Adrenal gland (tissue), 12 donors: ENCODE measurements around the gene HSD17B12. TPM values are rescaled to one million over a fixed set of nuclear protein-coding genes. Genes with fewer than 3 reads are reported as not detected.

ENCODE experiments used
- DNase-seq, 7 donors: peaks; one replicate each; pipeline ENCODE4 v3.0.0-alpha.2; 2019 to 2020
- H3K27ac ChIP-seq, 5 donors: fragments of 200-600 bp; sonication (generic) in 4 of 5; 1 replicate in 3 of 5; 2 replicates in 2 of 5; pipeline versions ENCODE4 v1.5.1 to v1.8.0; 2016 to 2020; ENCODE audit warnings: mild to moderate bottlenecking in 1 of 5
- H3K27me3 ChIP-seq: fragments of 200-600 bp; 2 replicates; pipeline ENCODE4 v1.8.0; 2021
- H3K36me3 ChIP-seq, 2 donors: fragments of 200-600 bp; replicated peaks in 1 of 2; 1 replicate in 1 of 2; 2 replicates in 1 of 2; pipeline versions ENCODE4 v1.5.1 to v1.8.0; 2018 to 2022
- H3K4me1 ChIP-seq, 2 donors: fragments of 200-600 bp; replicated peaks in 1 of 2; 1 replicate in 1 of 2; 2 replicates in 1 of 2; pipeline versions ENCODE4 v1.5.1 to v1.8.0; 2018 to 2021
- H3K4me3 ChIP-seq, 4 donors: fragments of 200-600 bp; sonication (generic) in 3 of 4; one replicate each; pipeline ENCODE4 v1.5.1; 2016 to 2018
- H3K9me3 ChIP-seq, 3 donors: fragments of 200-600 bp; sonication (generic) in 1 of 3; replicated peaks in 1 of 3; 1 replicate in 2 of 3; 2 replicates in 1 of 3; pipeline versions ENCODE4 v1.5.1 to v1.8.0; 2016 to 2021
- CTCF ChIP-seq, 6 experiments: fragments of 450-650 bp in 4 of 6; fragments of 200-600 bp in 2 of 6; sonication (generic) in 1 of 6; IDR thresholded peaks; 1 replicate in 5 of 6; 2 replicates in 1 of 6; pipeline versions ENCODE4 v1.5.1 to v1.8.0; 2016 to 2021; ENCODE audit warnings: antibody characterized with exemption in 6 of 6, mild to moderate bottlenecking in 2 of 6, moderate library complexity in 1 of 6
- POLR2A ChIP-seq, 2 donors: fragments of 450-650 bp; IDR thresholded peaks; one replicate each; pipeline ENCODE4 v1.6.1; 2017; ENCODE audit warnings: antibody characterized with exemption in 2 of 2, mild to moderate bottlenecking in 2 of 2, moderate library complexity in 1 of 2
- WGBS, 4 donors: extraction: QIAGEN DNeasy Blood & Tissue Kit in 2 of 4; methylation state at CpG; one replicate each; pipeline versions ENCODE4 v1.1.5 to v1.1.7; 2013 to 2017; 5-methylcytosine and 5-hydroxymethylcytosine counted together
- intact Hi-C, 2 donors: fragments of 100-400 bp; cut with DNase I; formaldehyde crosslinking; loops; one replicate each; pipeline versions ENCODE4 v1.14.1 to v1.15.0; 2022 to 2023
- polyA plus RNA-seq, 3 donors: library from polyadenylated mRNA; stranded (reverse); fragments of 200-250 nt in 2 of 3; fragments of 350-450 nt in 1 of 3; fragmentation: Illumina TruSeq in 1 of 3; extraction: RNeasy Lipid Tissue Mini Kit (QIAGEN cat#74804) in 1 of 3; gene quantifications; one replicate each; pipeline ENCODE4 v1.2.3, GENCODE V29; 2013 to 2014
- total RNA-seq, 9 donors: library from RNA; depleted of rRNA in 4 of 9; stranded (reverse); fragments of >200 nt in 4 of 9; fragments of 120-200 nt in 1 of 9; fragmentation: NEBNext Ultra II Directional in 1 of 9; extraction: Animal tissue kit (Norgen Biotek cat#: 25700) in 1 of 9; gene quantifications; one replicate each; pipeline versions ENCODE4 v1.1.0 to v1.2.4, GENCODE V29; 2013 to 2023
- donor health status: healthy with polysubstance abuse.
- donor health status: Bipolar disorder and iron deficiency.
- donor health status: DM: yes; HTN: yes; CAD: no.
- donor health status: DM: no; HTN: no; CAD: no.
- donor health status: DM: no; HTN: no; CAD: no.
- donor health status: DM: yes; HTN: yes; CAD: no.

HSD17B12 gene
- total and polyA plus RNA-seq, 12 donors: 37.1 to 342 (median 94.6) TPM

DNA sequence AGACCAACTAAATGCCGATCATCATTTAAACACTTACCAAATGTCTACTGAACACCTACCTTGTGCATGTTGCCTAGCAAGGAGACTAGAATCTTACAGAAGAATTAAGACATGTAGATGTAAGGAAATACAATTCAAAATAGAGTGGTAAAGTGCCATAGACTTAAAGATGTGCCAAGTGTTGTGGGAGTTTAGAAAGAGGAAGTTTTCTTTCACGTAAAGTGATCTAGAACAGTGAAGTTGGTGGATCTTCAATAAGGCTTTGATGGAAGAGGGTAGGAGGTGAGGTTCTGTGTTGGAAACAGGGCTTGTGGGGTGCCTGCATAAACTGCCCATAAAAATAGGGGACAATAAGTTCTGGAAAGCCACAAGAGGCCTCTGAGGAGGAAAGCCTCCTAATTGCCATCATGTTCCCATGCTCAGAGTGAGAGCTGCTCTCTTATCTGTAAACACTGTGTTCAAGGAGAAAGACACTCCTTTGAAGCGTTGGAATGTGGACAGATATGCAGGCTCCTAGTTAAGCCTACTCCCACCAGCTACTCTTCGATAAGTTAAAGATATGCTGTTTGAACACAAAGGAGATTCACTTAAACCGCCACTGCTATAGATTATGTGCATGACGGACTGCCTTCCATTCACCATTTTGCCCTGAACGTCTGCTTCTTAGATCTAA, 66.7 kb downstream of the HSD17B12 start:
- WGBS, 4 donors: 75 to 78% (median 77%) methylated on average over 7 of the region's 7 CpGs
- no peaks in the 10 kb centered on the region for H3K27me3 ChIP-seq
- H3K4me3 ChIP-seq: no peak overlapping the region
- no peak for TF ChIP-seq POLR2A (IDR thresholded peaks at IDR 0.05)
- no peak for TF ChIP-seq CTCF (IDR thresholded peaks at IDR 0.05)
- H3K36me3 ChIP-seq: no peaks in the 10 kb centered on the region
- H3K9me3 ChIP-seq: no peaks in the 10 kb centered on the region
- intact Hi-C loops: no loop called here
- no peak overlapping the region for H3K27ac ChIP-seq
- H3K4me1 ChIP-seq: no peaks in the 10 kb centered on the region
- no peak for DNase-seq

DNA sequence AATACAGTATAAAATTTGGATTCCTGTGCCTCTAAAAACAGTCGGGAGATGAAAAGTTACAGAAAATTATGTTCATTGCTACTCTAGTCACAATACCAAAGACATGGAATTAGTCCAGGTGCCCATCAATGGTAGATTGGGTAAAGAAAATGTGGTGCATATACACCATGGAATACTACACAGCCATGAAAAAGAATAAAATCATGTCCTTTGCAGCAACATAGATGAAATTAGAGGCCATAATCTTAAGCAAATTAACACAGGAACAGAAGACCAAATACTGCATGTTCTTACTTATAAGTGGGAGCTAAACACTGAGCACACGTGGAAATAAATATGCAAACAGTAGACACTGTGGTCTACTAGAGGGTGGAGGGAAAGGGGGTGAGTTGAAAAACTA, 67.6 kb downstream of the HSD17B12 start:
- no peaks in the 10 kb centered on the region for H3K27me3 ChIP-seq
- 92 to 98% (median 96%) methylated on average over 2 of the region's 2 CpGs for WGBS, 4 donors
- no peak overlapping the region for H3K27ac ChIP-seq
- no peaks in the 10 kb centered on the region for H3K9me3 ChIP-seq
- DNase-seq: no peak
- H3K36me3 ChIP-seq: no peaks in the 10 kb centered on the region
- H3K4me3 ChIP-seq: no peak overlapping the region
- no peaks in the 10 kb centered on the region for H3K4me1 ChIP-seq
- intact Hi-C loops: no loop called here
- TF ChIP-seq CTCF (IDR thresholded peaks at IDR 0.05) (no peak), POLR2A (IDR thresholded peaks at IDR 0.05) (no peak)

DNA sequence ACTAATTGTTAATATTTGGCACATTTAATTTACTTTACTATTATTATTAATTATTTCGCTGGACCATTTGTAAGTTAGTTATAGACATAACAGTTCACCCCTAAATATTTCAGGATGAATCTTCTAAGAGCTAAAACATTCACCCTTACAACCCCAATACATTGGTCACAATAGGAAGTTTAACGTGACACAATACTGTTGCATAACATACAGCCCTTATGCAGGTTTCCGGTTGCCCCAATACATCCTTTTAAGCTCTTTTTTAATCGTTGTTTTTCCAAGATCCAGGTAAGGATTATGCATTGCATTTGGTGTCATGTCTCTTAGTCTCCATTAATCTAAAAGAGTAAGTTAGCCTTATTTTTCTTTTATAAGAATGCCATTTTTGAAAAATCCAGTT, 71.2 kb downstream of the HSD17B12 start:
- Histone ChIP-seq H3K27ac (no peak overlapping the region), H3K36me3 (no peaks in the 10 kb centered on the region), H3K4me3 (no peak overlapping the region), H3K9me3 (no peaks in the 10 kb centered on the region), H3K27me3 (no peaks in the 10 kb centered on the region), H3K4me1 (no peaks in the 10 kb centered on the region)
- TF ChIP-seq CTCF (IDR thresholded peaks at IDR 0.05) (no peak), POLR2A (IDR thresholded peaks at IDR 0.05) (no peak)
- intact Hi-C loops: no loop called here
- 84 to 86% (median 86%) methylated on average over 4 of the region's 4 CpGs for WGBS, 4 donors
- no peak for DNase-seq

GRCh38 chr11:43756575-43756974, 76.0 kb downstream of the HSD17B12 start:
- Histone ChIP-seq H3K9me3 (no peaks in the 10 kb centered on the region), H3K4me1 (no peaks in the 10 kb centered on the region), H3K4me3 (no peak overlapping the region), H3K36me3 (no peaks in the 10 kb centered on the region), H3K27me3 (no peaks in the 10 kb centered on the region), H3K27ac (no peak overlapping the region)
- no peak for DNase-seq
- WGBS, 4 donors: 93 to 97% (median 94%) methylated on average over 3 of the region's 3 CpGs
- TF ChIP-seq POLR2A (IDR thresholded peaks at IDR 0.05) (no peak), CTCF (IDR thresholded peaks at IDR 0.05) (no peak)
- intact Hi-C loops: no loop called here
